SK-N-SH treated with all-trans-retinoic acid at 6 μM for 48 hours (cell line): ENCODE measurements around the gene CCT6A.
"Not testable (repeated sequence)": the region's sequence is repeated elsewhere in the genome, so short reads cannot be mapped to it uniquely, and the experiment has no call there.

Experiments
- TCF4 ChIP-seq: fragments of 250-450 bp; sonication (Bioruptor Pico); IDR thresholded peaks from 2 replicates; pipeline ENCODE4 v1.8.0; 2021; ENCODE audit warnings: mild to moderate bottlenecking, moderate library complexity, borderline replicate concordance
- TOX ChIP-seq: fragments of 250-450 bp; sonication (Bioruptor Pico); IDR thresholded peaks from 2 replicates; pipeline ENCODE4 v1.8.0; 2021; ENCODE audit warnings: mild to moderate bottlenecking, moderate library complexity, borderline replicate concordance

DNA sequence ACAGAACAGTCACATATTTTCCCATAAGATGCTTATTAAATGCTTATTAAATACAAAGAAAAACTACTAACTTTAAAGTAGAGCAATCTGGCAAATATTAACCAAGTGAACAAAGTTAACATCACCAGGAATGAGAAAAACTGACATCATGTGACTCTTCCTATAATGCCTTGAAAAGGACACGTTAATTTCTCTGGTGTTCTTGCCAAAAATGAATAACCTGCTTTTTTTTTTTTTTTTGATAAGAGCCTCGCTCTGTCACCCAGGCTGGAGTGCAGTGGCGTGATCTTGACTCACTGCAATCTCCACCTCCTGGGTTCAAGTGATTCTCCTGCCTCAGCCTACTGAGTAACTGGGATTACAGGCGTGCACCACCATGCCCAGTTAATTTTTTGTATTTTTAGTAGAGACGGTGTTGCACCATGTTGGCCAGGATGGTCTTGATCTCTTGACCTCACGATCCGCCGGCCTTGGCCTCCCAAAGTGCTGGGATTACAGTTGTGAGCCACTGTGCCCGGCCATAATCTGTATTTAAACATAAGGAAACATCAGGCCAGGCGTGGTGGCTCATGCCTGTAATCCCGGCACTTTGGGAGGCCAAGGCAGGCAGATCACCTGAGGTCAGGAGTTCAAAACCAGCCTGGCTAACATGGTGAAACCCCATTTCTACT, 4.0 kb upstream of the CCT6A start:
- not testable (repeated sequence) for TF ChIP-seq TCF4; TOX (CRISPR knock-in tag)
